ENCODE data around the gene DUSP9.
"Not testable (repeated sequence)": the region's sequence is repeated elsewhere in the genome, so short reads cannot be mapped to it uniquely, and the experiment has no call there.

DUSP9 gene

GRCh38 chrX:153674219-153674851, 27.3 kb downstream of the DUSP9 start:
- DNase-seq = no peak

GRCh38 chrX:153681175-153681574, 34.2 kb downstream of the DUSP9 start:
- DNase-seq = no peak

- DNase-seq = not testable (repeated sequence)
Measured at GRCh38 chrX:153683486-153683885, 36.5 kb downstream of the DUSP9 start.

- no peak for DNase-seq
Measured at GRCh38 chrX:153684467-153685155, 37.6 kb downstream of the DUSP9 start.

- DNase-seq = no peak
Measured at GRCh38 chrX:153685156-153685536, 38.1 kb downstream of the DUSP9 start.

- no peak for DNase-seq
Measured at GRCh38 chrX:153685751-153686696, 39.0 kb downstream of the DUSP9 start.

GRCh38 chrX:153686711-153687110, 39.7 kb downstream of the DUSP9 start:
- DNase-seq = no peak

- peak; percentile 23 for DNase-seq
Measured at GRCh38 chrX:153687121-153688039, 40.4 kb downstream of the DUSP9 start, which contains the start of gene SLC6A8. SLC6A8 (plus strand) TSS chrX:153687926; CDS start chrX:153688575, 649 bp downstream.

GRCh38 chrX:153688071-153688470, 41.1 kb downstream of the DUSP9 start:
- no peak for DNase-seq

- DNase-seq = no peak
Measured at GRCh38 chrX:153688506-153688905, 41.5 kb downstream of the DUSP9 start.

GRCh38 chrX:153688911-153689590, 42.0 kb downstream of the DUSP9 start:
- DNase-seq = no peak

- no peak for DNase-seq
Measured at GRCh38 chrX:153689654-153690465, 42.9 kb downstream of the DUSP9 start.

GRCh38 chrX:153690466-153690865, 43.5 kb downstream of the DUSP9 start:
- DNase-seq = no peak

GRCh38 chrX:153691032-153691827, 44.2 kb downstream of the DUSP9 start:
- DNase-seq = not testable (repeated sequence)

- DNase-seq = no peak
Measured at GRCh38 chrX:153692003-153692402, 45.0 kb downstream of the DUSP9 start.

- no peak for DNase-seq
Measured at GRCh38 chrX:153692611-153693156, 45.7 kb downstream of the DUSP9 start.

GRCh38 chrX:153693216-153694086, 46.4 kb downstream of the DUSP9 start:
- DNase-seq = no peak

- not testable (repeated sequence) for DNase-seq
Measured at GRCh38 chrX:153694256-153694655, 47.3 kb downstream of the DUSP9 start.

Data from T-helper 9 cell (primary cell).